NB4 (cell line): ENCODE measurements around the gene SUMO3.

Experiments
- POLR2A ChIP-seq: IDR thresholded peaks from 2 replicates; pipeline ENCODE4 v1.6.1; 2011; ENCODE audit warnings: mild to moderate bottlenecking; ENCODE audit not compliant: insufficient read length; ENCODE audit errors: extremely low read depth
- TF ChIP-seq, protein P1 (sequence below): IDR thresholded peaks from 2 replicates; pipeline ENCODE4 v1.6.1; 2011; ENCODE audit warnings: low read depth, low read length
- TF ChIP-seq, protein P2 (sequence below): IDR thresholded peaks from one replicate; pipeline ENCODE4 v1.5.1; 2012; ENCODE audit warnings: low read depth, low read length

GRCh38 chr21:44812640-44813039 lies 5.2 kb downstream of the SUMO3 start:
- TF ChIP-seq, protein P1, sequence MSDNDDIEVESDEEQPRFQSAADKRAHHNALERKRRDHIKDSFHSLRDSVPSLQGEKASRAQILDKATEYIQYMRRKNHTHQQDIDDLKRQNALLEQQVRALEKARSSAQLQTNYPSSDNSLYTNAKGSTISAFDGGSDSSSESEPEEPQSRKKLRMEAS, result no peak
- TF ChIP-seq, protein P2, sequence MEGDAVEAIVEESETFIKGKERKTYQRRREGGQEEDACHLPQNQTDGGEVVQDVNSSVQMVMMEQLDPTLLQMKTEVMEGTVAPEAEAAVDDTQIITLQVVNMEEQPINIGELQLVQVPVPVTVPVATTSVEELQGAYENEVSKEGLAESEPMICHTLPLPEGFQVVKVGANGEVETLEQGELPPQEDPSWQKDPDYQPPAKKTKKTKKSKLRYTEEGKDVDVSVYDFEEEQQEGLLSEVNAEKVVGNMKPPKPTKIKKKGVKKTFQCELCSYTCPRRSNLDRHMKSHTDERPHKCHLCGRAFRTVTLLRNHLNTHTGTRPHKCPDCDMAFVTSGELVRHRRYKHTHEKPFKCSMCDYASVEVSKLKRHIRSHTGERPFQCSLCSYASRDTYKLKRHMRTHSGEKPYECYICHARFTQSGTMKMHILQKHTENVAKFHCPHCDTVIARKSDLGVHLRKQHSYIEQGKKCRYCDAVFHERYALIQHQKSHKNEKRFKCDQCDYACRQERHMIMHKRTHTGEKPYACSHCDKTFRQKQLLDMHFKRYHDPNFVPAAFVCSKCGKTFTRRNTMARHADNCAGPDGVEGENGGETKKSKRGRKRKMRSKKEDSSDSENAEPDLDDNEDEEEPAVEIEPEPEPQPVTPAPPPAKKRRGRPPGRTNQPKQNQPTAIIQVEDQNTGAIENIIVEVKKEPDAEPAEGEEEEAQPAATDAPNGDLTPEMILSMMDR, result no peak
- no peak for TF ChIP-seq POLR2A
